ENCODE measurements around the gene ZNF277.

Gene ZNF277

DNA sequence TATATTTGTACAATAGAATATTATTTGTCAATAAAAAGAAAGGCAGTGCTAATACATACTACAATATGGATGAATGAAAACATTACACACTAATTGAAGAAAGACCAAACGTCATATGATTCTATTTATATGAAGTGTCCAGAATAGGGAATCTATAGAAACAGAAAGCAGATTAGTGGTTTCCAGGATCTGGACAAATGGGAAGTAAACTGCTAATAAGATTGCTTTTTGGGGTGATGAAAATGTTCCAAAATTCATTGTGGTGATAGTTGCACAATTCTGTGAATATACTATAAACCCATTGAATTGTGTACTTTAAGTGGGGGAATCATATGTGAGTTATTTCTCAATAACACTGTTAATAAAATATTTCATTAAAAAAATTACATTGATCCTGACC, 165.6 kb downstream of the ZNF277 start:
- no peak overlapping the region for H3K4me2 ChIP-seq
- H3K4me1 ChIP-seq (ENCODE audit: low read depth, poor library complexity, severe bottlenecking) = no peaks in the 10 kb centered on the region

DNA sequence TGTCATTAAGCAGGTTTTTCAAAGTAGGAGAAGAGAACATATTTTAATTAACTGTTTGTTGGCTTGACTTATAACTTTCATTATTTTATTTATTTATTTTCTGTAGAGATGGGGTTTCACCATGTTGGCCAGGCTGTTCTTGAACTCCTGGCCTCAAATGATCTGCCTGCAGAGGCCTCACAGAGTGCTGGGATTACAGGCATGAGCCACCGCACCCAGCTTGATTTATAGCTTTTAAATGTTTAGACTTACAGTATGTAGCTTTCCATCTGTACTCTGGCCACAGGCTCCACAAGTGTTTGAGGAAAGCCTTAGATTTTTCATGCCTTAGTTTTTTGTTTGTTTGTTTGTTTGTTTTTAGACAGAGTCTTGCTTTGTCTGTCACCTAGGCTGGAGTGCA, 171.1 kb downstream of the ZNF277 start:
- H3K79me2 ChIP-seq (ENCODE audit: insufficient read depth, low read depth) = no peaks in the 10 kb centered on the region
- no peaks in the 10 kb centered on the region for H3K4me1 ChIP-seq (ENCODE audit: low read depth, poor library complexity, severe bottlenecking)
- no peaks in the 10 kb centered on the region for H3K27me3 ChIP-seq (ENCODE audit: insufficient read depth, low read depth)
- H2AFZ ChIP-seq (ENCODE audit: low read depth) = no peak overlapping the region
- no peak overlapping the region for H3K4me2 ChIP-seq
- no peak overlapping the region for H3K9ac ChIP-seq
- H4K20me1 ChIP-seq (ENCODE audit: insufficient read depth) = no peaks in the 10 kb centered on the region
- no peaks in the 10 kb centered on the region for H3K36me3 ChIP-seq (ENCODE audit: insufficient read depth)
- TF ChIP-seq, protein P1, sequence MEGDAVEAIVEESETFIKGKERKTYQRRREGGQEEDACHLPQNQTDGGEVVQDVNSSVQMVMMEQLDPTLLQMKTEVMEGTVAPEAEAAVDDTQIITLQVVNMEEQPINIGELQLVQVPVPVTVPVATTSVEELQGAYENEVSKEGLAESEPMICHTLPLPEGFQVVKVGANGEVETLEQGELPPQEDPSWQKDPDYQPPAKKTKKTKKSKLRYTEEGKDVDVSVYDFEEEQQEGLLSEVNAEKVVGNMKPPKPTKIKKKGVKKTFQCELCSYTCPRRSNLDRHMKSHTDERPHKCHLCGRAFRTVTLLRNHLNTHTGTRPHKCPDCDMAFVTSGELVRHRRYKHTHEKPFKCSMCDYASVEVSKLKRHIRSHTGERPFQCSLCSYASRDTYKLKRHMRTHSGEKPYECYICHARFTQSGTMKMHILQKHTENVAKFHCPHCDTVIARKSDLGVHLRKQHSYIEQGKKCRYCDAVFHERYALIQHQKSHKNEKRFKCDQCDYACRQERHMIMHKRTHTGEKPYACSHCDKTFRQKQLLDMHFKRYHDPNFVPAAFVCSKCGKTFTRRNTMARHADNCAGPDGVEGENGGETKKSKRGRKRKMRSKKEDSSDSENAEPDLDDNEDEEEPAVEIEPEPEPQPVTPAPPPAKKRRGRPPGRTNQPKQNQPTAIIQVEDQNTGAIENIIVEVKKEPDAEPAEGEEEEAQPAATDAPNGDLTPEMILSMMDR (conservative IDR thresholded peaks at IDR 0.05; ENCODE audit: low read depth, low read length) = no peak
- H3K27ac ChIP-seq = no peak overlapping the region
- H3K4me3 ChIP-seq (IDR thresholded peaks at IDR 0.05; ENCODE audit: insufficient read depth, low read depth, low read length) = no peak overlapping the region

More for the DNA sequence above, 165.6 kb downstream of the ZNF277 start:
- Histone ChIP-seq H3K9ac (no peak overlapping the region), H4K20me1 (ENCODE audit: insufficient read depth) (no peaks in the 10 kb centered on the region), H3K36me3 (ENCODE audit: insufficient read depth) (no peaks in the 10 kb centered on the region), H3K4me3 (IDR thresholded peaks at IDR 0.05; ENCODE audit: insufficient read depth, low read depth, low read length) (no peak overlapping the region), H3K27ac (no peak overlapping the region), H2AFZ (ENCODE audit: low read depth) (no peak overlapping the region), H3K79me2 (ENCODE audit: insufficient read depth, low read depth) (no peaks in the 10 kb centered on the region), H3K27me3 (ENCODE audit: insufficient read depth, low read depth) (no peaks in the 10 kb centered on the region)
- TF ChIP-seq, protein P1 (conservative IDR thresholded peaks at IDR 0.05; ENCODE audit: low read depth, low read length) = no peak

DNA sequence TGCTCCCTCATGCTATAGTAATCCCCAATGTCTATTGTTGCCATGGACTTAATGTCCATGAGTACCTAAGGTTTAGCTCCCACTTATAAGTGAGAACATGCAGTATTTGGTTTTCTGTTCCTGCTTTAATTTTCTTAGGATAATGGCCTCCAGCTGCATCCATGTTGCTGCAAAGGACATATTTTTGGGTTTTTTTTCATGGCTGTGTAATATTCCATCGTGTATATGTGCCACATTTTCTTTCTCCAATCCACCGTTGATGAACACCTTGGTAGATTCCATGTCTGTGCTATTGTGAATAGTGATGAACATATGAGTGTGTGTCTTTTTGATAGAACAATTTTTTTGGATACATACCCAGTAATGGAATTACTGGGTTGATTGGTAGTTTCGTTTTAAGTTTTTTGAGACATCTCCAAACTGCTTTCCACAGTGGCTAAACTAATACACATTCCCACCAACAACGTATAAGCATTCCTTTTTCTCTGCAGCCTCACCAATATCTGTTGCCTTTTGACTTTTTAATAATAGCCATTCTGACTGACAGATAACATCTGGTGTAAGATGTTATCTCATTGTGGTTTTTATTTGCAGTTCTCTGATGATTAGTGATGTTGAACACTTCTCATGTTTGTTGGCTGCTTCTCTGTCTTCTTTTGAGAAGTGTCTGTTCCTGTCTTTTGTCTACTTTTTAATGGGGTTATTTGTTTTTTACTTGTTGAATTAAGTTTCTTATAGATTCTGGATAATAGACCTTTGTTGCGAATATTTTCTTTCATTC, 175.0 kb downstream of the ZNF277 start:
- Histone ChIP-seq H3K4me3 (IDR thresholded peaks at IDR 0.05; ENCODE audit: insufficient read depth, low read depth, low read length) (no peak overlapping the region), H3K27me3 (ENCODE audit: insufficient read depth, low read depth) (no peaks in the 10 kb centered on the region), H3K79me2 (ENCODE audit: insufficient read depth, low read depth) (no peaks in the 10 kb centered on the region), H3K27ac (no peak overlapping the region), H3K4me2 (no peak overlapping the region), H3K36me3 (ENCODE audit: insufficient read depth) (no peaks in the 10 kb centered on the region), H4K20me1 (ENCODE audit: insufficient read depth) (no peaks in the 10 kb centered on the region), H3K4me1 (ENCODE audit: low read depth, poor library complexity, severe bottlenecking) (no peaks in the 10 kb centered on the region), H2AFZ (ENCODE audit: low read depth) (no peak overlapping the region), H3K9ac (no peak overlapping the region)
- TF ChIP-seq, protein P1 (conservative IDR thresholded peaks at IDR 0.05; ENCODE audit: low read depth, low read length) = no peak

DNA sequence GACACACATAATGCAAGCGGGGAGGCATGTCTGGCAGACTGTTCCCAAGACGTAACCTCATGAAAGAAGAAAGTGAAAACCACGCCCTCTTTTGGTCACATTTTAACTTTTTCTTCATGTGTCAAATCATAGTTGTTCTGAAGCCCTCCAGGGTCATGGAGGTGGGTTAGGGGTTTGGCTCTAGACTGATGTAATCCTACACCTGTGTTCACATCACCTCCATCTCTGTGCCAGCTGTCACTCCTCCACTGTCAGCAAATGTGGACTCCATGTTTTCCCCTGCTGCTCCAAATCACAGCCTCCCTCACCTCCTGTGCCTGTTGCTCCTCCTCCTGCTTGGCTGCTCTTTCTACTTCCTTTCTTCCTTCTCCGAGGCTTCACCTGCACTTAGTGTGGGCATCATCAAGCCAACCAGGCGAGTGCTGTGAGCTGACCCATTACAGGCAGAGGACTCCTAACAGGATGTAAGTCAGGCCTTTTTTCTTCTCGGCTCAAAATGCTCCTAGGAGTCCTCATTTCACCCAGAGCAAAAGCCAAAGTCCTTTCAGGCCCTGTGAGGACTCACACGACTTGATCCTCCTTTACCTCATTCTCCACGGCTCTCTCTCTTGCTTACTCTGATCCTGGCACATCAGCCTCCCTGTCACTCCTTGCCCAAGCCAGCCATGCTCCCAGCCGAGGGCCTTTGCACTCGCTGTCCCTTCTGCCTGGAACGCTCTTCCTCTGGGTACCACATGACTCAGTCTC, 177.3 kb downstream of the ZNF277 start:
- no peaks in the 10 kb centered on the region for H3K27me3 ChIP-seq (ENCODE audit: insufficient read depth, low read depth)
- no peaks in the 10 kb centered on the region for H3K36me3 ChIP-seq (ENCODE audit: insufficient read depth)
- H3K27ac ChIP-seq = no peak overlapping the region
- H3K9ac ChIP-seq = no peak overlapping the region
- no peak overlapping the region for H3K4me2 ChIP-seq
- H4K20me1 ChIP-seq (ENCODE audit: insufficient read depth) = no peaks in the 10 kb centered on the region
- no peak overlapping the region for H3K4me3 ChIP-seq (IDR thresholded peaks at IDR 0.05; ENCODE audit: insufficient read depth, low read depth, low read length)
- H2AFZ ChIP-seq (ENCODE audit: low read depth) = no peak overlapping the region
- TF ChIP-seq, protein P1 (conservative IDR thresholded peaks at IDR 0.05; ENCODE audit: low read depth, low read length) = no peak
- no peaks in the 10 kb centered on the region for H3K4me1 ChIP-seq (ENCODE audit: low read depth, poor library complexity, severe bottlenecking)
- H3K79me2 ChIP-seq (ENCODE audit: insufficient read depth, low read depth) = no peaks in the 10 kb centered on the region

All from KMS-11 (cell line).